GM19463 (cell line): ENCODE results near the gene PGLYRP4.
A peak's percentile ranks its signal among the peaks of the same experiment; 100 is the strongest.
"Not testable (repeated sequence)": the region's sequence is repeated elsewhere in the genome, so short reads cannot be mapped to it uniquely, and the experiment has no call there.

Experiments
- ATAC-seq: cut with Tn5 transposase; IDR thresholded peaks from one replicate; pipeline ENCODE4 v1.9.1; 2021; ENCODE audit warnings: mild to moderate bottlenecking, moderate library complexity; ENCODE audit not compliant: unreplicated experiment

Gene PGLYRP4

DNA sequence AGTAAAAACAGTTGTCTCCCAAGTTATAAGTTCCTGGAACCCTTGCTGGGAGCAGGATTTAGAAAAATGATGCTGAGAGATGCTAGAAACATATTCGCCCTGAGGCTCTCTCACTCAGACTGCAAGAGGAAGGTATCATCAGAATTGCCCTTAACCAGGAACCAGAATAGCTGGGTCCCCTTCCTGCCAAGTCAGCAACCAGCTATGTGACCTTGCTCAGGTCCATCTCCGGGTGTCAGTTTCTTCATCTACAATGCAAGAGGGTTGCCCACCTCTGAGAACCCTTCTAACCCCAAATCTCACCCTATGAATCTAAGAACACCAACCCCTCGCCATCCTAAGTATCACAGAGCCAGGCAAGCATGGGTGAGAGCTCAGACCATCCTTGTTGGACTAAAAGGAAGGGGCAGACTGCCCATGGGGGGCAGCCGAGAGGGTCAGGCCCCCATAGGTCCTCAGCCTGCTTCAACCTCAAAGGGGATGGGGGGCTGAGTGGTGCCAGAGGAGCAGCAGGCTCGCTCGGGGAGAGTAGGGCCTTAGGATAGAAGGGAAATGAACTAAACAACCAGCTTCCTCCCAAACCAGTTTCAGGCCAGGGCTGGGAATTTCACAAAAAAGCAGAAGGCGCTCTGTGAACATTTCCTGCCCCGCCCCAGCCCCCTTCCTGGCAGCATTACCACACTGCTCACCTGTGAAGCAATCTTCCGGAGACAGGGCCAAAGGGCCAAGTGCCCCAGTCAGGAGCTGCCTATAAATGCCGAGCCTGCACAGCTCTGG, 8.6 kb upstream of the PGLYRP4 start:
- no peak for ATAC-seq

DNA sequence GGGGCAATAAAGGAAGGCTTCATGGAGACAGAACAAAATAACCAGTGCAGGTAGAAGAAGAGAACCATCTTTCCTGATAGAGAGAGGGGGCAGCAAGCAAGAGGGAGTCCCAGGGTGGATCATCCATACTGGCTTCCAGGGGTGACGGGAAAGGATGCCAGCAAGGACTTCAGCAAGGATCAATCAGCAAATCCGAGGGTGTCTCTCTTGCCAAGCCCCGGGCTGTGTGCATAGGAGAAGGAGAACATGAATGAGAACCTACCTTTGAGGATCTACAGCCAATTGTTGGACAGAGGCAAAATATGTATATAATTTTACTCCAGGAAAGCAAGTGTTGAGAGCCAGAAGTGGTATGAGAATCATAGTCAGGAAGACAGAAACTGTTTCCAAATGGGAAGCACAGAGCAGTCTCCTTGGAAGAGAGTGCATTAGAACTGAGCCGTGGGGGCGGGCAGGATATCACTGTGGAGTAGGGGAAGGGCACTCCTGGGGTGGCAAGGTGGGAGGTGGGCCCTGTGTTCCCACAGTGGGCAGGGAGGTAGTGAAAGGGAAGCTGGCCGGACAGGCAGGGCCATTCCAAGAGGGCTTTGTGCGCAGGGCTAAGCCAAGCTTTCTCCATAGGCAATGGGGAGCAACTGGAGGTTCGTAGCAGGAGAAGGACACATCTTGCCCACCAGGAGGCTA, 7.9 kb upstream of the PGLYRP4 start:
- ATAC-seq = no peak

DNA sequence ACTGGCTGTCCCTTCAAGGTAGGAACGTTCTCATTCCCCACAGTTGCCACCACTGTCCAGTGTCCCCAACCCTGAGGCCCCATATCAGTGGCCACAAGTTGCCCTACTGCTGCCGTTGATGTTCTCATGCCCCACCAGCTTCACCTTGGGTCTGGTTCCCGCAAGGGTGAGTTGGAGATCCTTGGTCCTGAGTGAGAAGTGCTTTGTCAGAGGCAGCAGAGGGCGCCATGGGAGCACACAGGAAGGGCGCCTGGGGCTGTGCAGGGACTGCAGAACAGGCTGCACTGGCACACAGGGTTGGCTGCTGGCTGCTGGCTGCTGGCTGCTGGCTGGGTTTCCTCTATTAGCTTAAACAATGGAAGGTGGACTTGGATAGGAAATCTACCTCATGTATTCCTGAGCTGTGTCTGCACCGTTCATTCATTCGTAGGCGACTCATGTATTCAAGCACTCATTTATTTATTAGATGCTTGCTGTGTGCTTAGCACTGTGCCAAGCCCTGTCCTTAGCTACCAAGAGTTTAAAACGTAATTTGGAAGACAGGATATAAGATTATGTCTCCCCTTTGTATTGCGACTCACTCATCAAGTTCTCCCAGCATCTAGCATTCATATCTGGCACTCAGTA, 6.9 kb upstream of the PGLYRP4 start:
- ATAC-seq = no peak

DNA sequence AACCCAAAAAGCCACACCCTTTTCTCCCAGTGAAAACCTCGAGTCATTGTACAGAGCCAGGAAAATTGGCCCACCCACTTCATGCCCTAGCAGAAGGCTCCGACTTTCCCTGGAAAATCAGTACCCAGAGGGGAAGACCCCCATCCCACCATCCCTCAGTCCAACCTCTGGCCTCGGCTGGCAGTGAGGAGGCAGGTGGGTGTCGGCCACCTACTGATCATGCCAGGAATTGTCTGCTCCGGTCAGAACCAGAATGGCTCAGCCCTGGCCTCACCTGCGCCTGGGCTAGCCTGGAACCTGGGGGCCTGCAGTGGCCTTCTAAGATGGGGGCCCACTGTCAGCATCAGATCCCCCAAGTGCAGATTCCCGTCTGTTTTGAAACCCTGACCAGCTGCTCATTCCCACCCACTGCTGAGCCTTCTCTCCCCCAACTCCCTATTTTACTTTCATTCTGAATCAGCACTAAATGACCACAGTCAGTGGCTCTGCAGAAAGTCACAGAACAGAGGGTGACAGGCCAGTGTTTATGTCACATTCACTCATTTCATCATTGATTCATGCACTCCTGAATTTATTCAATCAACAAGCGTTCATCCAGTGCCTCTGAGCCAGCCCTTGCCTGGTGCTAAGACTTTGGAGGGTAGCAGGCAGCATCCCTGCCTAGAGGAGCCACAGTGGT, 6.0 kb upstream of the PGLYRP4 start:
- no peak for ATAC-seq

DNA sequence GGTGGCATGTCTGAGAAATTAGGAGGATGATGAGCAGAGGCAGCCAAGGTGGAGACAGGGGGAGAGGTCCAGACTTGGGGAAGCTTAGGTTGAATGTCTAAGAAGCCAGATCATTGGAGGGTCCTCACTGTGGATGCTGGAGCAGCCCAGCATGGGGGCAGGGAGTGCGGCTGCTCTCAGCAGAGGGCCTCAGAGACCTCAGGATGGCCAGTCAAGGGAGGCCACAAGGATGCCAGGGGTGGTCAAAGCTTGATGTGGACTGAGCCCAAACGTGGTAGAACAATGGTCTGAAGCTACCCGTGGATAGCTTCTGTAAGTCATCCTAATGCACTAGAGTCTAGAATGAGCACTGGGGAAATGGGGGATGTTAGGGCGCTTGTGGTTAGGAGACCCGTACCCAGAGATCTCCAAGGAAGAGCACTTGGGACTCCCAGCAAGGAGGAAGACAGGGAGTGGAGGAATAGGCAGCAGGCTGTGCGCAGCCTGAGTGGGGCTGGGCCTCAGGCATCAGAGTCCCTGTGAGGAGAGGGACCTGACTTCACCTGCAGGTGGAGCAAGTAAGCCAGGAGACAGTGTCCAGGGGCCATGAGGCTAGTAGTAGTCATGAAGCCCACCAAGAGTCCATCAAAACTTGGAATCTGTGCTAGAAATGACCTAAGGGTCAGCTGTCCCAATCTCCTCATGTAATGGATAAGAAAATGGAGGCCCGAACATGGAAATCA, 4.7 kb upstream of the PGLYRP4 start:
- ATAC-seq = no peak

DNA sequence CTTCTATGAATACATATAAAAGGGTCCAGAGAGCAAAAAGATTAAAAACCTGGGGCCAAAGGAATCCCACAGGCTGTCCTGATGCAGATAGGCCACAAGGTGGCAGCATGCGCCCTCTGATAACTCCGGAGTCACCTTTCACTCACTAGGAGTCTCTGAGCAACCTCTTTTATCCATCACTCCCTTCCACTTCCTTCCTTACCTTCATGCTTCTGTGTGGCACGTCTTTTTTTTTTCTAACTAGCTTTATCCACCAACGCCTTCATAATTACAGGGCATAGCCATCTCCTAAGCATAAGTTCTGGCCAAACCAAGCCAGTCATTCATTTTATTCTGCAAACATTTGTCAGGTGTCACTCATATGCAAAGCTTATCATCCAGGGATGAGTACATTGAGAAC, 3.9 kb upstream of the PGLYRP4 start:
- no peak for ATAC-seq

DNA sequence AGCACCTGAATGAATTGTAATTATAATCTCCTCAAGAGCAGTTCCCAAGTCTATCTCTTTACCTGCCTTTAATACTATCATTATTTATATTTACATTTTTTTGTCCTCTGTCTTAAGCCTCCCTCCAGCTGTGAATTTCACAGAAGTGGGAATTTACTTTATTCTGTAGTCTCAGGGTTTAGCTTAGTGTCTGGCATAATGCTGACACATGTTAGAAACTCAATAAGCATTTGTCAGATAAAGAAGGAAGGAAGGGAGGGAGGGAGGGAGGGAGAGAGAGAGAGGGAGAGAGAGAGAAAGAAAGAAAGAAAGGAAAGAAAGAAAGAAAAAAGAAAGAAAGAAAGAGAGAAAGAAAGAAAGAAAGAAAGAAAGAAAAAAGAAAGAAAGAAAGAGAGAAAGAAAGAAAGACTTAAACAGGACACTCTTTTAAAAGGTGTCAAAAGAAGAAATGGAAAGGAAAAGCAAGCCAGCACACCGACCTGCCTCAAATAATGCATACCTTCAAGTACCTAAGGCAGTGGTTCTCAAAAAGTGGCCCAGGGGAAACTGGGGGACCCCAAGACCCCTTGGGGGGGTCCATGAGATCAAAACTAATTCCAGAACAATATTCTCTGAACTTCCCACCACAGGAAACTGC, 1.8 kb upstream of the PGLYRP4 start:
- no peak for ATAC-seq

DNA sequence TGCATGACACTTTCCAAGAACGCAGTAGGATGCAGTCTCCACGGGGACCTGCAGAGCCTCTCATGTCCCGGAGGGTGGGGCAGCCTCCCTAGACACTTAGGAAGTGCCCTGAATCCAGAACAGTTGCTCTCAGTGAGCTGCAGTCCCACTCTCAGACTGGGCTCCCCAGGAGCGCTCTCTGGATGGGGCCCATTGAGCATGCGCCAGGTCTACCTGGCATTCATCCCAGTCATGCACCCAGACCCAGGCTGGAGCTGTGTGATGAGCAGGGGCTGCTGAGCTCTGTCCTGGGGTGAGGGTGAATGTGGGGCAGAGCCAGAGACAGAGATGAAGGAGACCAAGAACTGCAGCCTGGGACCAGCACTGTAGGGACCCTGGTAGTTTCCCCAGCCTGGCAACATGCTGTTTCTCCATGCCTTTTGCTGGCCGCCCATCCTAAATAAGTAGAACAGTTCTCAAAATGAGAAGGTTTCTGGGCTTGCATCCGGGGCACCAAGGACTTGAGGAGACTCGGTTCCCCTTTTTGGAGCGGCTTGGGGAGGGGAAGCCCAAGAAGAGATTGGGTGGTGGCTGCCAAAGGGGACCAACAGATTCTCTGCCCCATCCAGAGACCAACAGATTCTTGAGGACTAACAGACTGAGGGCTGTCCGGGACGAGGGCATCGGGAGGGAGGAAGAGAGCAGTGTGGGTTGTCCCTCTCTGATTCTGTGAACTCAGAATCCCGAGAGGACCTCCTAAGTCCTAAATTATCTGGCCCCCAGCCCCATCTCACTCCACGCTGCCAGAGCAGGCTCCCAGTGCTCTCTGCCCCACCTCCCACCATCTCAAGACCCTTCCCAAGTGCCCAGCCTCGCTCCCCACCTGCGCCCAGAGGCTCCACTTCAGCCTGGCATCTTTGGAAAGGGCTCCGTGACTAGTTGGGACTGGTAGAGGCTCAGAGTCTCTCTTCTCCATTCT, 1.0 kb upstream of the PGLYRP4 start:
- no peak for ATAC-seq

DNA sequence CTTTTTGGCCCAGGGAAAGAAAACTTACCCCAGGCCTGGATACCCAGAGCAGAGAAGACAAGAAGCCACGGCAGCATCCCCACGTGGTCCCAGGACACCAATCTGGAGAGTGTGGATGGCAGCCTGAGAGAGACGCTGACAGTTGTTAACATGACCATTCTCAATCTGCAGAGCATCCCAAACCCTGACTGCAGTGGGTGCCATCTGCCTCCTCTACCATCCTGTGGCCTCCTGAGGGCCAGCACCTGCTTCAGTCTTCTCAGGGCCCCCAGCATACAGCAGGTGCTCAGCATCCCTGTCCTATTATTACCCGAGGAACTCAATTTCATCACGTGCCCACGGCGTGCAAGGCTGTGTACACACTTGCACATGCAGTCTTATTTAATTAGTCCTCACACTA, 785 bp downstream of the PGLYRP4 start:
- no peak for ATAC-seq

DNA sequence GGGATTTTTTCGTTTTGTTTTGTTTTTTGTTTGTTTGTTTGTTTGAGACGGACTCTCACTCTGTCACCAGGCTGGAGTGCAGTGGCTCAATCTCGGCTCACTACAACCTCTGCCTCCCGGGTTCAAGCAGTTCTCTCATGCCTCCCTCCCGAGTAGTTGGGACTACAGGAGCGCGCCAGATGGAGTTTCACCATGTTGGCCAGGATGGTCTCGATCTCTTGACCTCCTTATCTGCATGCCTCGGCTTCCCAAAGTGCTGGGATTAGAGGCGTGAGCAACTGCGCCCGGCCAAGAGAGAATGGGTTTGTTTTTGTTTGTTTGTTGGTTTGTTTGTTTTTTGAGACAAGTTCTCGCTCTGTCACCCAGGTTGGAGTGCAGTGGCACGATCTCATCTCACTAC, 1.6 kb downstream of the PGLYRP4 start:
- not testable (repeated sequence) for ATAC-seq

DNA sequence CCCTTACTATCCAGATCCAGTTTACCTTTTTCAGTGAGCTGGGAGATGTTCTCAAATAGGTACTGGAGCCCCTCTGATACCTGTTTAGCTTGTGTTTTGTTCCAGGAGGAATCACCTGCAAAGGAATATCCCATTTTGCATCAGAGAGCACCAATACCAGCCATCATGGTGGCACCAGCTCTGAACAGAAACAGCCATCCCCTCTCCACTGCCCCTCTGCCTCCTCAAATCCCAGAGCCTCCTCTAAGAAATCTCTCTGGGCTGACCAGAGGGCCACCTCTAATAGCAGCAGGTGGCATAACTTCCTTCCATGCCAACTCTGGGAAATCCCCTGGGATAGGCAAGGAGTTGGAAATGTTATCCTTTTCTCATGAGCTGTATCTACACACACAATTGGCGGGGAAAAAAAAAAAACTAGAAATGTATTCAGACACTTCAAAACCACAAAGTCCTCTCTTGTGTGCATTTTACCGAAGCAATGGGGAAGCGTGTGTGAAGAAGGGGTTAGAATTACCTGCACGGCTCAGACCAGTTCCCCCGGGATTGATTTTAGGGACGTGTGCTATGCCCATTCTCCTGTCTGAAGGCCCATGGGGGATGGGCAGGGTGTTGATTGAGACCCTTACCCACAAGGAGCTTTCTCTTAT, 2.4 kb downstream of the PGLYRP4 start:
- no peak for ATAC-seq

DNA sequence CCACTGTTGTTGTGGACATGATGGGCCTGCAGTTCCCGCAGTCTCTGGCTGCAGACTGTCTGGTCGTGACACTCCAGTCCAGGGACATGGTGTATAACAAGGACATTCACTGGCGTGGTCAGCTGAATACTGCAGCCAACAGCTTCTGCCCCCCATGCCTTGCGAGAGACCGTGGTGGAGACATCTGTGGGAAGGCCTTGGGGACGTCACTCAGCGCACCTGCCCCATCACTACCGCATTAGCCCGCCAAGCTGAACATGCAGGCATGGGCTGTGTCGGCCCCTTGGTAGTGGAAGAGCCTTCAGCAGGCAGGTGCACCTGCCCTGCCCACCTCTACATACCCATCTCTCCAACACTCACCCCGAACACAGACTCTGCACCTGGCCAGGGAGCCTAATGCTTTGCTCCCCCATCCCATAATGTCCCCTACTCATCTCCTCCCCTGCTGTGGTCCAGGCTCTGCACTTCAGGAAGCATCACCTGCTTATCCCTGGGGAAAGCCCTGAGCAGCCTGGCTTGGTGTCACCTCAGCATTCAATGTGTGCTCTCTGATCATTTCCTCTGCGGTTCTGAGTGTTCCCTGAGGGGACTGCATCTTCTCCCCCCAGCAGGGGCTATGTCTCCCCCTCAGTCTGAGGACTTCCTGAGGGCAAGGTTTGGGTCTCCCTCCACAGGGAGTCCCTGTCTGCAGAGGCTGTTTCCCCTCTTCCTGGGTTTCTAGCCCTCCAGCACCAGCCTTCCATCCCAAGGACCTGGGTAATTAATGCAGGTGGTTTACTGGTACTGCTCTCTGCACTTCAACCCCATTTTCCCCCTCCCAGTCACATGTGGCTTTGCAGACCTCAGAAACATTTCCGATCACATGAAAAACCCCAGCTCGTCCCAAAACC, 3.2 kb downstream of the PGLYRP4 start:
- peak; percentile 40 for ATAC-seq

DNA sequence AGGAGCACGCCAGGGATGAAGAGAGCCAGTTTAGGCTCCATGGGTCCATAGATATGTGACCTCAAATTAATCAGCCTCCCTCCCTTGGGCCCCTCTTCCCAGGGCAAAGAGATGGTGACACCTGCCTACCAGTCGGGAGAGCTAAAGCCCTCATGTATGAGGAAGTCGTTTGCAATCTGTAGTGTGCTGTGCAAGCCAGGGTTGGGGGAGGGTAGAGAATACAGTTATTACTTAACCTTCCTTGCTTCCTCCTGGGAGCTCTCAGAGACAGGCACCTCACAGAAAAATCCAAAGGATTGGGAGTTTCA, 4.0 kb downstream of the PGLYRP4 start:
- ATAC-seq = no peak

DNA sequence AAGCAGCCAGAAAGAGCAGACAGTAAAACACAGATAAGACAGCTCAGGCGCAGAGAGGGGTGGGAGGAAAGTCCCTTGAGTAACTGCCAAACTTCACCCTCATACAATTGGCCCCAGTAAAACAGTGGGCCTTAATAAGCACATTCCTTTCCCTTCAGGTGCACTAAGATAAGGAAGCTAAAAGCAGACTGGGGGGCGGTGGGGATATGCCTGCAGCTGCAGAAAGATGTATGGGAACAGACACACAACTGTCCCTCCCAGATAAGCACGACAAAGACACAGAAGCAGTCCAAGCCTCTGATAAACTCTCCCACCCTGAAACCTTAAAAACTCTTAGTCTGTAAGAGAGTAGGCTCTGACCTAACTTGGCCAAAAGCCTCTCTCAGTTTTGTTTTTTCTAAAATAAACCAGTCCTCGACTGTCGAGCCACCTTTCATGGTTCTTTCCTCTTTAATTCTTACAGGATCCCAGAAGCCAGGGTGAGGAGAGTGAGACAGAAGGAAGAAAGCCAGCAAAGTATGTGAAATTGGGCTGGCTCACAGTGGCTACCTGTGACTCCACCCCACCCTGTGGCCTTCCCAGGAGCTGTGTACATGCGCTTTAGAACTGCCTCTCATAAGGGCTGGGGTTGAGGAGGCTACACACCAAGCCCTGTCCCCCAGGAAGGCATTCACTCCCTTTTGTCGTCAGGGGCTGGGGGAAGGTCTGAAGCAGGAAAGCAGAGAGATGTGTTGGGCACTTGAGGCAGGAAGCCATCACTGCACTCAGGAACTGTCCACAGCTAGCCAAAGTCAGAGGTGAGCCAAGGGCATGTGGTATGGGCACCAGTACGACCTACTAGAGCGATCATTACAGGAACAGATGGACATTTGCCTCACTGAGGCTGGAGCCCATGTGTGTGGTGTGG, 4.6 kb downstream of the PGLYRP4 start:
- ATAC-seq = no peak

DNA sequence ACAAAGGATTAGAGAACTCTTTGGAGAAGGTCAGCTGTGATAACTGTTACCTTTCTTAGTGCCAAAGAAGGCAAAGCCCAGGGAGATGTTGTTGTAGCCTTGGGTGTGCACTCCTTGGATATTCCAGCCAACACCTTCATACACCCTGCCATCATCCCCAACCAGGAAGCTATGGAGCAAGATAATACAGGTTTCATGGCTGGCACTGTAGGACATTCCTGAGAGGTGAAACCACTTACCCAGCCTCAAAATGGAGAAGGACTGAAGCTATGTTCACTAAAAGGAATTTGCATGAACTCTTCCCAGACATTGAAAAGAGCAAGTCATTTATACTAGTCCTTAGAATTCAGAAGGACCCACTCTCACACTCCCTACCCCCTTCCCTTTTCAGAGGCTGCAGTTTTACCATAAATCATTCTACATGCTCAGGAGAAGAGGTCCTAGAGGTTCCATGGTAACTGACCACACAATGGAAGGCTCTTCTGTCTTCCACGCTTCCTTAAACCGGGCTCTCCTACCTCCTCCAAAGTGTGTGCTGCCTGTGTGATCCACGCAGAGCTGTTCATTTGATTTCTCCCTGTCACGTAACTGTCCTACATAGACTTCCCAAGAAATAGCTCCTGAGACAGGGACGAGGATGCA, 5.5 kb downstream of the PGLYRP4 start:
- ATAC-seq = no peak

DNA sequence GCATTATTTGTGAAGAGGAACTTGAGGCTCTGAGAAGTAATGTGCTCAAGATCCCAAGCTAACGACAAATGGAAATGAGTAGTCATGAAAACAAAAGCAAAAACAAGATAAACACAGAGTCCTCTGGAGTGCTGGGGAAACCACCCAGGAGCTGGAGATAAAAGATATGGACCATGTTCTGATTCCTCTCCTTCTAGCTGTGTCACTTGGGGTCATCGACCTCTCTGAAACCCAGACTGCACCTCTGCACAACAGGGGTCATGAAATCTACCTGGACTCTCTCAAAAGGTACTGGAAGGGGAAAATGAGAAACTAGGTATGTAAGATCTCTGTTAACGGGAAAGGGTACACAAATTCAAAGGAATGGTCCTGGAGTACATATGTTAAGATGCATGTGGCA, 6.5 kb downstream of the PGLYRP4 start:
- ATAC-seq = no peak
